ENCODE data around the gene GLUD1. TPM values are rescaled to one million over a fixed set of nuclear protein-coding genes. Genes with fewer than 3 reads are reported as not detected.
"Not testable (repeated sequence)": the region's sequence is repeated elsewhere in the genome, so short reads cannot be mapped to it uniquely, and the experiment has no call there.

GLUD1 gene
- total RNA-seq, 1 donor from 2014 or later = 69.5 TPM

DNA sequence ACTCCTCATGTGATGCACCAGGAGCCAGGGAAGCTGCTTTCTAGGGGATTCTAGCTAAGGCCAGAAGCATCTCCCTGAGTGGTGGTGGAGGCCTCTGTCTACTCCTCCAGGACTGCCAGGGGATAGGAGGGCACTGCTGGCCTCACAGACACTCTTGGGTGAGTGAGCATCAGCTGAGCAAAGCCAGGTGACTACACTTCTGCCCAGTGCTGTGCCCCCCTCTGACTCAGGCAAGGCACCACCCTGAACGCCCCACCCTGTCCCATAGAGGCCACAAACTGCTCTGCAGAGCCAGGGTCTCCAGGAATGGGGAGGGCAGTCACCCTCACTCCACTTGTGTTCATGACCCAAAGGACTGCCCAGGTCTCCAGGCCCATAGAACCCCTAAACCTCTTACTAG, 75.1 kb downstream of the GLUD1 start:
- H3K36me3 Mint-ChIP-seq (ENCODE audit: insufficient read depth); H3K27ac Mint-ChIP-seq; H3K9me3 Mint-ChIP-seq (ENCODE audit: low read depth); H3K4me3 Mint-ChIP-seq (ENCODE audit: low read depth); DNase-seq (ENCODE audit: low spot score, unreplicated experiment); H3K27me3 Mint-ChIP-seq; H3K4me1 Mint-ChIP-seq (ENCODE audit: low read depth): not testable (repeated sequence)

DNA sequence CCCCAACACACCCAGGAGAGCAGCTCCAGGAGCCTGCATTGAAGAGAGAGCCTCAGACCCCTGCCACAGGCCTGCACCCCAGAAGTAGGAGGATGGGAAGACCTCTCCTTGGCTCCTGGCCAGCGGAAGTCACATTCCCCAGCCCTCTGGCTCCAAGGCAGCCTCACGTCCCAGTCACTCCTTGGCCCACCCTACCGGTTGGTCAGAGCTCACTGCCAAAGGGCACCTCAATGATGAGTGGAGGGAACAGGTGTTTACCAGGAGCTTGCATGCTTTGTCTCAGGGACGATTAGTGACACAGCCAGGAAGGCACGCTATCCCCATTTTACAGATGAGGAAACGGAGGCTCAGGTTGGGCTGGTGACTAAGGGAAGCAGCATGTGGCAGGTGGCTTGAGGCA, 75.6 kb downstream of the GLUD1 start:
- not testable (repeated sequence) for H3K27ac Mint-ChIP-seq; H3K4me1 Mint-ChIP-seq (ENCODE audit: low read depth); H3K4me3 Mint-ChIP-seq (ENCODE audit: low read depth); H3K9me3 Mint-ChIP-seq (ENCODE audit: low read depth); DNase-seq (ENCODE audit: low spot score, unreplicated experiment); H3K36me3 Mint-ChIP-seq (ENCODE audit: insufficient read depth); H3K27me3 Mint-ChIP-seq

DNA sequence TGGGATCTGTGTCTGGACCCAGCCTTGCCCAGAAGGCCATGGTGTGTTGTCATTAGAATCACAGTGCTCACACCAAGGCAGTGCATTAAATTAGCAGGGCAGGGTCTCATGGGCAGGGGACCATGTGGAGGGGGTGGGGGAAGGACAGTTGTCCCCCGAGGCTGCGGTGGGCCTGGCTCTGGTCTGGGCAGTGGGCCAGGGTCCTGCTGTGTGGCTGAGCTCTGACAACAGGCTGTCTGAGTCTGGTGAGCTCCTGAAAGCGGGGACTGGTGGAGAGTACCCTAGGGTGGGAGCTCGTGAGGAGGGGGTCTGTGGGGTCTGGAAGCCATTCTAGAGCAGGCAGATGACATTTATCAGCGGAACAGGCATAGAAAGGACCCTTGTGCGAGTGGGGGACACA, 76.5 kb downstream of the GLUD1 start:
- not testable (repeated sequence) for H3K27ac Mint-ChIP-seq; DNase-seq (ENCODE audit: low spot score, unreplicated experiment); H3K4me3 Mint-ChIP-seq (ENCODE audit: low read depth); H3K36me3 Mint-ChIP-seq (ENCODE audit: insufficient read depth); H3K9me3 Mint-ChIP-seq (ENCODE audit: low read depth); H3K4me1 Mint-ChIP-seq (ENCODE audit: low read depth); H3K27me3 Mint-ChIP-seq

DNA sequence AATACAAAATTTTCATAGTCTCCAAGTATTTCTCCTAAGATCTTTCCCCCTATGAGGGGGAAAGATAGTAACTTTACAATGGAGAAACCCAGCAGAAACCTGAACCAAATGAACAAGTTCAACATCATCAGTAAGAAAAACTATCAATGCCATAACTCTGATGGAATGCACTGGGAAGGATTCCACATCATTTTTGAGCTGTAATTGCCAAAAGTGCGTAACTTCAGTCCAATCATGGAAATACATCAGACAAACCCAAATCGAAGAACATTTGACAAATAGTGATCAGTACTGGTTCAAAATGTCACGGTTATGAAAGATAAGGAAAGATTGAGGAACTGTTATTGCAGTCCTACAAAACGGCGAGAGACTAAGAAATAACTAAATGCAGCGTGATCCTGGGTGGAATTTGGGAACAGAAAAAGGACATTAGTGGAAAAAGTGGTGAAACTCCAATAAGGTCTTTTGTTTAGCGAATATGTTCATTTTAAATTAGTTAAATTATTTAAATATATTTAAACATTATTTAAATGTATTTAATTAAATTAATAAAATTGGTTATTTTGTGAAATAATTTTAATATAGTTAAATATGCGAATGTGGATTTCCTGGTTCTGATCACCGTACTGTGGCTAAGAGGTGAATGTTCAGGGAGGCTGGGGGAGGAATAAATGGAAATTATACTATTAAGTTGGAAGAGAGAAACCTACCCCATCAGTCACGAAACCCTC, 79.5 kb downstream of the GLUD1 start:
- not testable (repeated sequence) for H3K27me3 Mint-ChIP-seq; H3K4me1 Mint-ChIP-seq (ENCODE audit: low read depth); H3K27ac Mint-ChIP-seq; H3K4me3 Mint-ChIP-seq (ENCODE audit: low read depth); DNase-seq (ENCODE audit: low spot score, unreplicated experiment); H3K36me3 Mint-ChIP-seq (ENCODE audit: insufficient read depth); H3K9me3 Mint-ChIP-seq (ENCODE audit: low read depth)

DNA sequence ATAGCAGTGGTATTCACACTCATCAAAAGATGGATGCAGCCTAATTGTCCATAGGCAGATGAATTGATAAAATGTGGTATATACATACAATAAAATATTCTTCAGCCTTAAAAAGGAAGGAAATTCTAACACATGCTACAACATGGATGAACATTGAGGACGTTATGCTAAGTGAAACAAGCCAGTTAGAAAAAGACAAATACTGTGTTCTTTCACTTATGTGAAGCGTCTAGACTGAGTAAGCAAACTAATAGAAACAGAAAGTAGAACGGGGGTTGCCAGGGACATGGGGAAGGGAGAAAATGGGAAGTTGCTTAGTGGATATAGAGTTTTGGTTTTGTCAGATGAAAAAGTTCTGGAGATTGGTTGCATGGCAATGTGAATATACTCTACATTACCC, 81.1 kb downstream of the GLUD1 start:
- H3K27me3 Mint-ChIP-seq; H3K4me3 Mint-ChIP-seq (ENCODE audit: low read depth); H3K27ac Mint-ChIP-seq; DNase-seq (ENCODE audit: low spot score, unreplicated experiment); H3K4me1 Mint-ChIP-seq (ENCODE audit: low read depth); H3K9me3 Mint-ChIP-seq (ENCODE audit: low read depth); H3K36me3 Mint-ChIP-seq (ENCODE audit: insufficient read depth): not testable (repeated sequence)

DNA sequence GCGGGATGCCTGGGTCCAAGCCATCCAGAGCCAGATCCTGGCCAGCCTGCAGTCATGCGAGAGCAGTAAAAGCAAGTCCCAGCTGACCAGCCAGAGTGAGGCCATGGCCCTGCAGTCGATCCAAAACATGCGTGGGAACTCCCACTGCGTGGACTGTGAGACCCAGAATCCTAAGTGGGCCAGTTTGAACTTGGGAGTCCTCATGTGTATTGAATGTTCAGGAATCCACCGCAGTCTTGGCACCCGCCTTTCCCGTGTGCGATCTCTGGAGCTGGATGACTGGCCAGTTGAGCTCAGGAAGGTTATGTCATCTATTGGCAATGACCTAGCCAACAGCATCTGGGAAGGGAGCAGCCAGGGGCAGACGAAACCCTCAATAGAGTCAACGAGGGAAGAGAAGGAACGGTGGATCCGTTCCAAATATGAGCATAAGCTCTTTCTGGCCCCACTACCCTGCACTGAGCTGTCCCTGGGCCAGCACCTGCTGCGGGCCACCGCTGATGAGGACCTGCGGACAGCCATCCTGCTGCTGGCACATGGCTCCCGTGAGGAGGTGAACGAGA, 85.4 kb downstream of the GLUD1 start:
- H3K27ac Mint-ChIP-seq; H3K4me1 Mint-ChIP-seq (ENCODE audit: low read depth); DNase-seq (ENCODE audit: low spot score, unreplicated experiment); H3K4me3 Mint-ChIP-seq (ENCODE audit: low read depth); H3K36me3 Mint-ChIP-seq (ENCODE audit: insufficient read depth); H3K27me3 Mint-ChIP-seq; H3K9me3 Mint-ChIP-seq (ENCODE audit: low read depth): not testable (repeated sequence)

DNA sequence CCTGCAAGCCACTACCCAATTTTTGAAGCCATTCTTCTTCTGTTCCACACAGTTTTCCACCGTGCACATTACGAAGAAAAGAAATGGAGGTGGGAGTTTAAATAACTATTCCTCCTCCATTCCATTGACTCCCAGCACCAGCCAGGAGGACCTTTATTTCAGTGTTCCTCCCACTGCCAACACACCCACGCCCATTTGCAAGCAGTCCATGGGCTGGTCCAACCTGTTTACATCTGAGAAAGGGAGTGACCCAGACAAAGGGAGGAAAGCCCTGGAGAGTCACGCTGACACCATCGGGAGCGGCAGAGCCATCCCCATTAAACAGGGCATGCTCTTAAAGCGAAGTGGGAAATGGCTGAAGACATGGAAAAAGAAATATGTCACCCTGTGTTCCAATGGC, 86.3 kb downstream of the GLUD1 start:
- not testable (repeated sequence) for H3K27me3 Mint-ChIP-seq; H3K9me3 Mint-ChIP-seq (ENCODE audit: low read depth); H3K27ac Mint-ChIP-seq; H3K4me1 Mint-ChIP-seq (ENCODE audit: low read depth); H3K36me3 Mint-ChIP-seq (ENCODE audit: insufficient read depth); H3K4me3 Mint-ChIP-seq (ENCODE audit: low read depth); DNase-seq (ENCODE audit: low spot score, unreplicated experiment)

DNA sequence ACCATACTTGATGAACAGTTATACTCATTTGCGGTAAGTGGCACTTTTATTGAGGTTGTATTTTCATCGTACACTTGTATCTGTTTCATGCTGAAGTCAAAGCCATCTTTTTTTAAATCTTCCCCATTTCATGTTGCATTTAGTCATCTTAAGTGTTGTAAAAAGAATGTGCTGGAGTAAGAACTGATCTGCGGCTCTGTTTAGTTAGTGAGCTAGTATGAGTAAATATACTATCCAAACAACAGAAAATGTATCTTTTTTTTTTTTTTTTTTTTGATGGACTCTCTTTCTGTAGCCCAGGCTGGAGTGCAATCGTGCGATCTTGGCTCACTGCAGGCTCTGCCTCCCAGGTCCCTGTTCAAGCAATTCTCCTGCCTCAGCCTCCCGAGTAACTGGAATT, 87.0 kb downstream of the GLUD1 start:
- H3K4me3 Mint-ChIP-seq (ENCODE audit: low read depth); H3K27me3 Mint-ChIP-seq; H3K36me3 Mint-ChIP-seq (ENCODE audit: insufficient read depth); H3K9me3 Mint-ChIP-seq (ENCODE audit: low read depth); H3K27ac Mint-ChIP-seq; DNase-seq (ENCODE audit: low spot score, unreplicated experiment); H3K4me1 Mint-ChIP-seq (ENCODE audit: low read depth): not testable (repeated sequence)

DNA sequence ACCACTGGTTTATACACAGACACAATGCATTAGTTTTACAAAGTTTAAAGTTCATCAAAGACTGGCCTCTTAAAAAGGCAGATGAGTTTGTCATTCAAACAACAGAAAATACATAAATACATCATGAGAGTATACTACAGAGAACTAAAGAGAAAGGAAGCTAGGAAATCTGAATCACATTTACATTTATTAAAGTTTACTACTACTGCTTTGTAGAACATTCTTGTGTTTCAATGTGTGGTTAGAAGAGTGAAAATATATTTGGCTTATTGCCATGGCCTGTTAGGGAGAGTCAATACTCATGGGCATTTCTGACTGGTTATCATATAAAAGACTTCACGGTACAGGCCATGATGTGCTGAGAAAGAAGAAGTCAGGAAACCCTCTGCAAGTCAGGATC, 87.5 kb downstream of the GLUD1 start:
- not testable (repeated sequence) for H3K27ac Mint-ChIP-seq; H3K4me1 Mint-ChIP-seq (ENCODE audit: low read depth); H3K4me3 Mint-ChIP-seq (ENCODE audit: low read depth); H3K9me3 Mint-ChIP-seq (ENCODE audit: low read depth); H3K27me3 Mint-ChIP-seq; DNase-seq (ENCODE audit: low spot score, unreplicated experiment); H3K36me3 Mint-ChIP-seq (ENCODE audit: insufficient read depth)

DNA sequence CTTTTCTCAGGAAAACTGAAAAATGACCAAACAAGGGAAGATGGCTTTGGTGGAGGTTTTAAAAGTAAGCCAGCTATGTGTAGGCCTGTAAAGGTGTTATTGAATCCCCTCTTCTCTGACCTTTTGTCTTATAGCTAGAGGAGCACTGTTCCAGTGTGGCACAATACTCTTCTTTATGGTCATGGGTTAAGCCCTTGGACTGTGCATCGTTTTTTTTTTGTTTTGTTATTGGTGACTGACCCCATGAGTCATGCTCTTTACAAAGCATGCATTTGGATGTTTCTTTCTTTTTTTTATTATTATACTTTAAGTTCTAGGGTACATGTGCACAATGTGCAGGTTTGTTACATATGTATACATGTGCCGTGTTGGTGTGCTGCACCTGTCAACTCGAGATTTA, 94.2 kb downstream of the GLUD1 start:
- no peak for DNase-seq (ENCODE audit: low spot score, unreplicated experiment)
- TF ChIP-seq, protein P1, sequence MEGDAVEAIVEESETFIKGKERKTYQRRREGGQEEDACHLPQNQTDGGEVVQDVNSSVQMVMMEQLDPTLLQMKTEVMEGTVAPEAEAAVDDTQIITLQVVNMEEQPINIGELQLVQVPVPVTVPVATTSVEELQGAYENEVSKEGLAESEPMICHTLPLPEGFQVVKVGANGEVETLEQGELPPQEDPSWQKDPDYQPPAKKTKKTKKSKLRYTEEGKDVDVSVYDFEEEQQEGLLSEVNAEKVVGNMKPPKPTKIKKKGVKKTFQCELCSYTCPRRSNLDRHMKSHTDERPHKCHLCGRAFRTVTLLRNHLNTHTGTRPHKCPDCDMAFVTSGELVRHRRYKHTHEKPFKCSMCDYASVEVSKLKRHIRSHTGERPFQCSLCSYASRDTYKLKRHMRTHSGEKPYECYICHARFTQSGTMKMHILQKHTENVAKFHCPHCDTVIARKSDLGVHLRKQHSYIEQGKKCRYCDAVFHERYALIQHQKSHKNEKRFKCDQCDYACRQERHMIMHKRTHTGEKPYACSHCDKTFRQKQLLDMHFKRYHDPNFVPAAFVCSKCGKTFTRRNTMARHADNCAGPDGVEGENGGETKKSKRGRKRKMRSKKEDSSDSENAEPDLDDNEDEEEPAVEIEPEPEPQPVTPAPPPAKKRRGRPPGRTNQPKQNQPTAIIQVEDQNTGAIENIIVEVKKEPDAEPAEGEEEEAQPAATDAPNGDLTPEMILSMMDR (IDR thresholded peaks at IDR 0.05; ENCODE audit: unreplicated experiment) = no peak
- Mint-ChIP-seq H3K4me1 (ENCODE audit: low read depth) (no peaks in the 10 kb centered on the region), H3K27ac (no peak overlapping the region), H3K4me3 (ENCODE audit: low read depth) (no peak overlapping the region), H3K27me3 (no peaks in the 10 kb centered on the region), H3K36me3 (ENCODE audit: insufficient read depth) (no peaks in the 10 kb centered on the region), H3K9me3 (ENCODE audit: low read depth) (no peaks in the 10 kb centered on the region)

Data from progenitor cell of endocrine pancreas (in vitro differentiated cells).